Body of pancreas (tissue), 4 donors: Measurements from ENCODE around the gene PAX8.

Experiments used
- POLR2A ChIP-seq, 3 donors: fragments of 450-650 bp; IDR thresholded peaks; one replicate each; pipeline ENCODE4 v1.6.1; 2016; ENCODE audit warnings: antibody characterized with exemption in 3 of 3, mild to moderate bottlenecking in 2 of 3
- TF ChIP-seq, protein P1 (sequence below), 7 experiments: fragments of 450-650 bp in 4 of 7; fragments of 200-600 bp in 3 of 7; sonication (generic) in 3 of 7; IDR thresholded peaks; one replicate each; pipeline ENCODE4 v1.5.1; 2016 to 2019; ENCODE audit warnings: antibody characterized with exemption in 7 of 7

- TF ChIP-seq, protein P1, sequence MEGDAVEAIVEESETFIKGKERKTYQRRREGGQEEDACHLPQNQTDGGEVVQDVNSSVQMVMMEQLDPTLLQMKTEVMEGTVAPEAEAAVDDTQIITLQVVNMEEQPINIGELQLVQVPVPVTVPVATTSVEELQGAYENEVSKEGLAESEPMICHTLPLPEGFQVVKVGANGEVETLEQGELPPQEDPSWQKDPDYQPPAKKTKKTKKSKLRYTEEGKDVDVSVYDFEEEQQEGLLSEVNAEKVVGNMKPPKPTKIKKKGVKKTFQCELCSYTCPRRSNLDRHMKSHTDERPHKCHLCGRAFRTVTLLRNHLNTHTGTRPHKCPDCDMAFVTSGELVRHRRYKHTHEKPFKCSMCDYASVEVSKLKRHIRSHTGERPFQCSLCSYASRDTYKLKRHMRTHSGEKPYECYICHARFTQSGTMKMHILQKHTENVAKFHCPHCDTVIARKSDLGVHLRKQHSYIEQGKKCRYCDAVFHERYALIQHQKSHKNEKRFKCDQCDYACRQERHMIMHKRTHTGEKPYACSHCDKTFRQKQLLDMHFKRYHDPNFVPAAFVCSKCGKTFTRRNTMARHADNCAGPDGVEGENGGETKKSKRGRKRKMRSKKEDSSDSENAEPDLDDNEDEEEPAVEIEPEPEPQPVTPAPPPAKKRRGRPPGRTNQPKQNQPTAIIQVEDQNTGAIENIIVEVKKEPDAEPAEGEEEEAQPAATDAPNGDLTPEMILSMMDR (IDR thresholded peaks at IDR 0.05) = no peak
- peak in 2 of 3 donors; percentile 13 to 27 for TF ChIP-seq POLR2A (IDR thresholded peaks at IDR 0.05)
Measured at GRCh38 chr2:113283704-113284284, 5.1 kb upstream of the PAX8 start.
